ENCODE results near the gene PTPRN2. TPM values are rescaled to one million over a fixed set of nuclear protein-coding genes. Genes with fewer than 3 reads are reported as not detected.

Gene PTPRN2
- total and polyA plus RNA-seq, 2 donors (not counting 1 experiment from before 2014, with no cell fraction given): 0.54 to 1.2 TPM

DNA sequence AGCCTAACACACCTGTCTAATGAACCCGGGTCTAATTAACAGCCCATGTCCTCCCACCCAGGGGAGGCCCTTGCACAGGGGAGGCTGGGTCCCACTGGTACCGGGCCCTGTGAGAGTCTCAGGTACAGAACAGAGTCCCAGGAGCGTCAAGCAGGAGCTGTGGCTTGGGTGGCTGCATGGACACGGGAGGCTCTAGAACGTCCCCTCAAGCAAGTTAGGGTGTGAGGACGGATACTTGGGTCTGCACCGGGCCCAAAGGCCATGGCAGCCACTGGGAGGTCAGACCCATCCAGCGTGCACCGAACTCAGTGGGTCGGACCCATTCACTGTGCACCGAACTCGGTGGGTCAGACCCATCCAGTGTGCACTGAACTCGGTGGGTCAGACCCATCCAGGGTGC lies 941.1 kb downstream of the PTPRN2 start:
- H3K27ac ChIP-seq (ENCODE audit: insufficient read depth, low read length): no peak overlapping the region
- no peak overlapping the region for H2AFZ ChIP-seq (ENCODE audit: low read length)
- H3K4me3 ChIP-seq (replicated peaks in 1 of 4; ENCODE audit: control extremely low read depth in 1 of 4, insufficient read depth in 1 of 4, low read depth in 3 of 4, low read length in 4 of 4): no peak overlapping the region
- no peaks in the 10 kb centered on the region for H3K79me2 ChIP-seq (ENCODE audit: control insufficient read depth, insufficient read depth, low read length)
- no peaks in the 10 kb centered on the region for H3K27me3 ChIP-seq (ENCODE audit: control insufficient read depth, insufficient read depth, low read length)
- H3K9me3 ChIP-seq (ENCODE audit: control insufficient read depth, insufficient read depth, low read depth, low read length): no peaks in the 10 kb centered on the region
- DNase-seq (ENCODE audit: low read depth in 2 of 2): no peak
- no peak overlapping the region for H3K9ac ChIP-seq (ENCODE audit: insufficient read depth, low read length)
- H3K4me1 ChIP-seq (ENCODE audit: control insufficient read depth, extremely low read depth, insufficient read depth, low read length): no peaks in the 10 kb centered on the region
- no peak overlapping the region for H3K4me2 ChIP-seq (ENCODE audit: extremely low read depth, insufficient read depth, low read length)
- H3K36me3 ChIP-seq (ENCODE audit: control insufficient read depth, insufficient read depth, low read length): no peaks in the 10 kb centered on the region
- TF ChIP-seq, protein P1, sequence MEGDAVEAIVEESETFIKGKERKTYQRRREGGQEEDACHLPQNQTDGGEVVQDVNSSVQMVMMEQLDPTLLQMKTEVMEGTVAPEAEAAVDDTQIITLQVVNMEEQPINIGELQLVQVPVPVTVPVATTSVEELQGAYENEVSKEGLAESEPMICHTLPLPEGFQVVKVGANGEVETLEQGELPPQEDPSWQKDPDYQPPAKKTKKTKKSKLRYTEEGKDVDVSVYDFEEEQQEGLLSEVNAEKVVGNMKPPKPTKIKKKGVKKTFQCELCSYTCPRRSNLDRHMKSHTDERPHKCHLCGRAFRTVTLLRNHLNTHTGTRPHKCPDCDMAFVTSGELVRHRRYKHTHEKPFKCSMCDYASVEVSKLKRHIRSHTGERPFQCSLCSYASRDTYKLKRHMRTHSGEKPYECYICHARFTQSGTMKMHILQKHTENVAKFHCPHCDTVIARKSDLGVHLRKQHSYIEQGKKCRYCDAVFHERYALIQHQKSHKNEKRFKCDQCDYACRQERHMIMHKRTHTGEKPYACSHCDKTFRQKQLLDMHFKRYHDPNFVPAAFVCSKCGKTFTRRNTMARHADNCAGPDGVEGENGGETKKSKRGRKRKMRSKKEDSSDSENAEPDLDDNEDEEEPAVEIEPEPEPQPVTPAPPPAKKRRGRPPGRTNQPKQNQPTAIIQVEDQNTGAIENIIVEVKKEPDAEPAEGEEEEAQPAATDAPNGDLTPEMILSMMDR (conservative IDR thresholded peaks at IDR 0.05 in 1 of 2, IDR thresholded peaks at IDR 0.05 in 1 of 2; ENCODE audit: low read depth in 1 of 2, low read length in 2 of 2): no peak
- TF ChIP-seq EZH2 (IDR thresholded peaks at IDR 0.05; ENCODE audit: low read length, missing control alignments): no peak
- H4K20me1 ChIP-seq (ENCODE audit: control insufficient read depth, extremely low read depth, insufficient read depth, low read length): no peaks in the 10 kb centered on the region

DNA sequence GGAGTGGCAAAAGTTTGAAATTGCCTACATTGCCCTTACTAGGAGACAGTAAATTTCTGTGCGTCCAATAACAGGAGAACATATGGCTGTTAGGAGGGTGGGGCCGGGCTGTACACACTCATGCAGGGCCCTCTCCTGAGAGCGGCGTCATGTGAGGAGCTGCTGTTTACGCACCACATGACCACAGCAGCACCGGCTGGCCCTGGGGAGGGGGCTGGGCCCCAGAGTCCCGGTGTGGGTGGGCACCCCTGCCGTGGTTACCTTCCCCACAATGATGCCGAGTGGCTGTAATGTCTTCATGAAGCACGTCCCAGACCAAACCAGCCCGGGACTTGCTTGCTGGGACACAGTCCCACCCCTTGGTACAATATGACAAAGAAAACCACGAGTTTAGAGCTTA lies 942.1 kb downstream of the PTPRN2 start:
- H3K4me1 ChIP-seq (ENCODE audit: control insufficient read depth, extremely low read depth, insufficient read depth, low read length): no peaks in the 10 kb centered on the region
- no peak overlapping the region for H2AFZ ChIP-seq (ENCODE audit: low read length)
- no peaks in the 10 kb centered on the region for H4K20me1 ChIP-seq (ENCODE audit: control insufficient read depth, extremely low read depth, insufficient read depth, low read length)
- DNase-seq (ENCODE audit: low read depth in 2 of 2): no peak
- no peak overlapping the region for H3K27ac ChIP-seq (ENCODE audit: insufficient read depth, low read length)
- H3K9ac ChIP-seq (ENCODE audit: insufficient read depth, low read length): no peak overlapping the region
- TF ChIP-seq, protein P1 (conservative IDR thresholded peaks at IDR 0.05 in 1 of 2, IDR thresholded peaks at IDR 0.05 in 1 of 2; ENCODE audit: low read depth in 1 of 2, low read length in 2 of 2): no peak
- TF ChIP-seq EZH2 (IDR thresholded peaks at IDR 0.05; ENCODE audit: low read length, missing control alignments): no peak
- H3K4me2 ChIP-seq (ENCODE audit: extremely low read depth, insufficient read depth, low read length): no peak overlapping the region
- H3K4me3 ChIP-seq (replicated peaks in 1 of 4; ENCODE audit: control extremely low read depth in 1 of 4, insufficient read depth in 1 of 4, low read depth in 3 of 4, low read length in 4 of 4): no peak overlapping the region
- no peaks in the 10 kb centered on the region for H3K36me3 ChIP-seq (ENCODE audit: control insufficient read depth, insufficient read depth, low read length)
- no peaks in the 10 kb centered on the region for H3K27me3 ChIP-seq (ENCODE audit: control insufficient read depth, insufficient read depth, low read length)
- H3K9me3 ChIP-seq (ENCODE audit: control insufficient read depth, insufficient read depth, low read depth, low read length): no peaks in the 10 kb centered on the region
- H3K79me2 ChIP-seq (ENCODE audit: control insufficient read depth, insufficient read depth, low read length): no peaks in the 10 kb centered on the region

DNA sequence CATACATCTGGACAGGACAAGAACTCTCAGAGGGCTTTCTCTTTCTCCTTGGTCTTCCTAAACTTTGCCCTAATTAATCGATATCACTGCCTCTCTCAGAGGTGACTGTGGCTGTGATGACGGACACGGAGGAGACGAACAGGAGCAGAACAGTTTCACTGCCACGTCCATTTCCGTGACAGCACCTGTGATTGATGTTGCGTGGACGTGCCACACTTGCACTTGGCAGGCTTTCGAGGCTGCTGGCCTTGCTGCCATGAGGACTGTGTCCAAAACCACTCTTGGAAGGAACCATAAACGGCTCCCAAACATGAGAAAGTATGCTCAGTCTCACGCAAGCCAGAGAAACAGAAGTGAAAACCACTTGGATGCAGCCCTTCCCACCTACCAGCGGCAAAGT lies 942.7 kb downstream of the PTPRN2 start:
- Histone ChIP-seq H3K9ac (ENCODE audit: insufficient read depth, low read length) (no peak overlapping the region), H3K4me3 (replicated peaks in 1 of 4; ENCODE audit: control extremely low read depth in 1 of 4, insufficient read depth in 1 of 4, low read depth in 3 of 4, low read length in 4 of 4) (no peak overlapping the region), H4K20me1 (ENCODE audit: control insufficient read depth, extremely low read depth, insufficient read depth, low read length) (no peaks in the 10 kb centered on the region), H3K27me3 (ENCODE audit: control insufficient read depth, insufficient read depth, low read length) (no peaks in the 10 kb centered on the region), H3K4me2 (ENCODE audit: extremely low read depth, insufficient read depth, low read length) (no peak overlapping the region), H3K27ac (ENCODE audit: insufficient read depth, low read length) (no peak overlapping the region), H3K9me3 (ENCODE audit: control insufficient read depth, insufficient read depth, low read depth, low read length) (no peaks in the 10 kb centered on the region), H3K4me1 (ENCODE audit: control insufficient read depth, extremely low read depth, insufficient read depth, low read length) (no peaks in the 10 kb centered on the region), H3K79me2 (ENCODE audit: control insufficient read depth, insufficient read depth, low read length) (no peaks in the 10 kb centered on the region), H2AFZ (ENCODE audit: low read length) (no peak overlapping the region), H3K36me3 (ENCODE audit: control insufficient read depth, insufficient read depth, low read length) (no peaks in the 10 kb centered on the region)
- TF ChIP-seq EZH2 (IDR thresholded peaks at IDR 0.05; ENCODE audit: low read length, missing control alignments): no peak
- TF ChIP-seq, protein P1 (conservative IDR thresholded peaks at IDR 0.05 in 1 of 2, IDR thresholded peaks at IDR 0.05 in 1 of 2; ENCODE audit: low read depth in 1 of 2, low read length in 2 of 2): no peak
- no peak for DNase-seq (ENCODE audit: low read depth in 2 of 2)

Measured in fibroblast of lung (primary cell).